Upper lobe of left lung (tissue), 6 donors: ENCODE measurements around the gene ABR. TPM values are rescaled to one million over a fixed set of nuclear protein-coding genes. Genes with fewer than 3 reads are reported as not detected.

Experiments used
- ATAC-seq, 2 donors: fragments of 200-7000 bp; cut with Tn5 transposase; one replicate each; pipeline ENCODE4 v1.9.1; 2022; ENCODE audit warnings: mild to moderate bottlenecking in 2 of 2, moderate library complexity in 2 of 2; ENCODE audit not compliant: low FRiP score in 2 of 2
- DNase-seq, 2 donors: peaks; one replicate each; pipeline ENCODE4 v3.0.0-alpha.2; 2019 to 2020
- H3K27ac ChIP-seq, 4 donors: fragments of 200-600 bp; sonication (generic); one replicate each; pipeline ENCODE4 v1.5.1; 2016 to 2019
- H3K27me3 ChIP-seq, 4 donors: fragments of 200-600 bp; sonication (generic); one replicate each; pipeline ENCODE4 v1.5.1; 2017 to 2019
- H3K36me3 ChIP-seq, 4 donors: fragments of 200-600 bp; sonication (generic); one replicate each; pipeline ENCODE4 v1.5.1; 2016 to 2019
- H3K4me1 ChIP-seq, 4 donors: fragments of 200-600 bp; sonication (generic); one replicate each; pipeline ENCODE4 v1.5.1; 2018 to 2019
- H3K4me3 ChIP-seq, 4 donors: fragments of 200-600 bp; sonication (generic); one replicate each; pipeline ENCODE4 v1.5.1; 2017 to 2019; ENCODE audit warnings: mild to moderate bottlenecking in 2 of 4, moderate library complexity in 1 of 4
- H3K9me3 ChIP-seq, 4 donors: fragments of 200-600 bp; sonication (generic); one replicate each; pipeline ENCODE4 v1.5.1; 2018 to 2019
- CTCF ChIP-seq, 6 experiments: fragments of 450-650 bp in 4 of 6; fragments of 200-600 bp in 2 of 6; sonication (generic) in 2 of 6; IDR thresholded peaks; one replicate each; pipeline ENCODE4 v1.5.1; 2016 to 2019; ENCODE audit warnings: antibody characterized with exemption in 6 of 6
- EP300 ChIP-seq, 4 donors: sonication (generic); formaldehyde crosslinking; IDR thresholded peaks; one replicate each; pipeline ENCODE4 v1.5.1; 2017; ENCODE audit warnings: antibody characterized with exemption in 4 of 4, control low read depth in 2 of 4
- POLR2A ChIP-seq, 4 donors: fragments of 450-650 bp; IDR thresholded peaks; one replicate each; pipeline ENCODE4 v1.5.1; 2016 to 2017; ENCODE audit warnings: antibody characterized with exemption in 4 of 4, mild to moderate bottlenecking in 2 of 4
- POLR2AphosphoS5 ChIP-seq, 2 donors: sonication (generic); formaldehyde crosslinking; IDR thresholded peaks; one replicate each; pipeline ENCODE4 v1.5.1; 2017; ENCODE audit warnings: antibody characterized with exemption in 2 of 2
- WGBS, 2 donors: methylation state at CpG; one replicate each; pipeline ENCODE4 v1.1.5; 2017 to 2018; 5-methylcytosine and 5-hydroxymethylcytosine counted together
- total RNA-seq, 6 donors: library from RNA; depleted of rRNA in 4 of 6; stranded (reverse); fragments of >200 nt in 4 of 6; gene quantifications; one replicate each; pipeline versions ENCODE4 v1.1.0 to v1.2.1, GENCODE V29; 2016 to 2021
- donor health status: DM: no; HTN: no; CAD: no; lungs with moderate emphysema.
- donor health status: DM: no; HTN: yes; CAD: no; lungs with severe emphysema.

The ABR gene
- total RNA-seq, 6 donors from 2014 or later = 117 to 645 (median 206) TPM

- Histone ChIP-seq H3K9me3 (no peaks in the 10 kb centered on the region), H3K4me1 (peaks cover 33 to 68% (median 50%) of the 10 kb centered on the region in 4 donors), H3K27ac (no peak overlapping the region), H3K27me3 (no peaks in the 10 kb centered on the region), H3K36me3 (no peaks in the 10 kb centered on the region), H3K4me3 (no peak overlapping the region)
- 90 to 93% methylated on average over 14 to 21 of the region's 22 CpGs for WGBS, 2 donors
- TF ChIP-seq POLR2A (IDR thresholded peaks at IDR 0.05) (no peak), EP300 (IDR thresholded peaks at IDR 0.05) (no peak), CTCF (IDR thresholded peaks at IDR 0.05) (no peak), POLR2AphosphoS5 (IDR thresholded peaks at IDR 0.05) (no peak)
- no peak for ATAC-seq
- DNase-seq = no peak
Measured at GRCh38 chr17:1169221-1169928, 10.4 kb downstream of the ABR start.

GRCh38 chr17:1168533-1169220 is 11.1 kb downstream of the ABR start:
- H3K4me1 ChIP-seq = peaks cover 33 to 68% (median 50%) of the 10 kb centered on the region in 4 donors
- 92 to 94% methylated on average over 11 to 14 of the region's 17 CpGs for WGBS, 2 donors
- H3K36me3 ChIP-seq = no peaks in the 10 kb centered on the region
- no peak for DNase-seq
- H3K27ac ChIP-seq = no peak overlapping the region
- H3K27me3 ChIP-seq = no peaks in the 10 kb centered on the region
- H3K9me3 ChIP-seq = no peaks in the 10 kb centered on the region
- H3K4me3 ChIP-seq = no peak overlapping the region
- TF ChIP-seq POLR2A (IDR thresholded peaks at IDR 0.05) = no peak
- no peak for TF ChIP-seq EP300 (IDR thresholded peaks at IDR 0.05)
- TF ChIP-seq CTCF (IDR thresholded peaks at IDR 0.05) = no peak
- no peak for TF ChIP-seq POLR2AphosphoS5 (IDR thresholded peaks at IDR 0.05)
- no peak for ATAC-seq

GRCh38 chr17:1166276-1166675 is 13.5 kb downstream of the ABR start:
- TF ChIP-seq POLR2AphosphoS5 (IDR thresholded peaks at IDR 0.05) (no peak), POLR2A (IDR thresholded peaks at IDR 0.05) (no peak), EP300 (IDR thresholded peaks at IDR 0.05) (no peak), CTCF (IDR thresholded peaks at IDR 0.05) (no peak)
- H3K27ac ChIP-seq = peak overlapping the region in 3 of 4 donors; percentile 39 to 77 (median 57)
- no peaks in the 10 kb centered on the region for H3K36me3 ChIP-seq
- no peaks in the 10 kb centered on the region for H3K27me3 ChIP-seq
- DNase-seq = no peak
- peaks cover 26 to 55% (median 41%) of the 10 kb centered on the region in 4 donors for H3K4me1 ChIP-seq
- no peaks in the 10 kb centered on the region for H3K9me3 ChIP-seq
- no peak for ATAC-seq
- no peak overlapping the region for H3K4me3 ChIP-seq
- WGBS, 2 donors = 69 to 70% methylated on average over 8 to 11 of the region's 11 CpGs

GRCh38 chr17:1165836-1166235 is 13.9 kb downstream of the ABR start:
- no peaks in the 10 kb centered on the region for H3K36me3 ChIP-seq
- no peaks in the 10 kb centered on the region for H3K9me3 ChIP-seq
- H3K4me1 ChIP-seq = peaks cover 24 to 55% (median 37%) of the 10 kb centered on the region in 4 donors
- no peak overlapping the region for H3K4me3 ChIP-seq
- no peaks in the 10 kb centered on the region for H3K27me3 ChIP-seq
- DNase-seq (no peak), ATAC-seq (no peak)
- peak overlapping the region; percentile 39 to 77 (median 53) for H3K27ac ChIP-seq
- WGBS, 2 donors = 82 to 87% methylated on average over 13 of the region's 19 CpGs
- TF ChIP-seq POLR2AphosphoS5 (IDR thresholded peaks at IDR 0.05) (no peak), CTCF (IDR thresholded peaks at IDR 0.05) (no peak), POLR2A (IDR thresholded peaks at IDR 0.05) (no peak), EP300 (IDR thresholded peaks at IDR 0.05) (no peak)
